Trophoblast cell (in vitro differentiated cells and primary cell): ENCODE data around the gene PARL.

Experiments
- DNase-seq, 2 donors: peaks; one replicate each; pipeline ENCODE4 v3.0.0-alpha.2; 2016
- H2AFZ ChIP-seq: 2 replicates; pipeline ENCODE4 v1.6.1; 2013; ENCODE audit warnings: low read length, moderate library complexity, mild to moderate bottlenecking; ENCODE audit not compliant: insufficient read depth, poor library complexity
- H2AK5ac ChIP-seq: 2 replicates; pipeline ENCODE4 v1.6.1; 2013; ENCODE audit warnings: mild to moderate bottlenecking, low read length
- H2BK120ac ChIP-seq: 2 replicates; pipeline ENCODE4 v1.6.1; 2013; ENCODE audit warnings: low read length, mild to moderate bottlenecking, moderate library complexity; ENCODE audit not compliant: insufficient read depth, poor library complexity
- H2BK12ac ChIP-seq: 2 replicates; pipeline ENCODE4 v1.6.1; 2013; ENCODE audit warnings: mild to moderate bottlenecking, low read length, moderate library complexity
- H2BK5ac ChIP-seq: 2 replicates; pipeline ENCODE4 v1.6.1; 2013; ENCODE audit warnings: low read length, low read depth, moderate library complexity, mild to moderate bottlenecking; ENCODE audit not compliant: poor library complexity
- H3K14ac ChIP-seq: 2 replicates; pipeline ENCODE4 v1.6.1; 2013; ENCODE audit warnings: mild to moderate bottlenecking, low read length
- H3K18ac ChIP-seq: 2 replicates; pipeline ENCODE4 v1.6.1; 2013; ENCODE audit warnings: mild to moderate bottlenecking, low read length
- H3K23ac ChIP-seq: 2 replicates; pipeline ENCODE4 v1.6.1; 2013; ENCODE audit warnings: low read length
- H3K27ac ChIP-seq: 2 replicates; pipeline ENCODE4 v1.5.1; 2013; ENCODE audit warnings: low read depth, mild to moderate bottlenecking, inconsistent platforms, low read length, moderate library complexity
- H3K27me3 ChIP-seq: 2 replicates; pipeline ENCODE4 v1.6.1; 2013; ENCODE audit warnings: inconsistent platforms, mild to moderate bottlenecking, low read length, moderate library complexity; ENCODE audit not compliant: insufficient read depth
- H3K36me3 ChIP-seq, 2 experiments: 1 replicate in 1 of 2; 2 replicates in 1 of 2; pipeline ENCODE4 v1.6.1; 2013; ENCODE audit warnings: low read length in 2 of 2, mild to moderate bottlenecking in 2 of 2, moderate library complexity in 1 of 2; ENCODE audit not compliant: insufficient read depth in 2 of 2, control insufficient read depth in 1 of 2
- H3K4ac ChIP-seq: 2 replicates; pipeline ENCODE4 v1.6.1; 2013; ENCODE audit warnings: low read depth, mild to moderate bottlenecking, low read length, moderate library complexity
- H3K4me1 ChIP-seq, 2 experiments: 1 replicate in 1 of 2; 2 replicates in 1 of 2; pipeline ENCODE4 v1.6.1; 2013; ENCODE audit warnings: low read length in 2 of 2, mild to moderate bottlenecking in 2 of 2, moderate library complexity in 1 of 2; ENCODE audit not compliant: insufficient read depth in 2 of 2, control insufficient read depth in 1 of 2
- H3K4me2 ChIP-seq: 2 replicates; pipeline ENCODE4 v1.6.1; 2013; ENCODE audit warnings: inconsistent platforms, mild to moderate bottlenecking, low read length, moderate library complexity
- H3K4me3 ChIP-seq: 2 replicates; pipeline ENCODE4 v1.5.1; 2013; ENCODE audit warnings: mild to moderate bottlenecking, low read depth, low read length, inconsistent platforms
- H3K79me1 ChIP-seq: one replicate; pipeline ENCODE4 v1.6.1; 2013; ENCODE audit warnings: low read length
- H3K79me2 ChIP-seq: 2 replicates; pipeline ENCODE4 v1.6.1; 2013; ENCODE audit warnings: low read length, mild to moderate bottlenecking; ENCODE audit not compliant: control insufficient read depth, insufficient read depth, poor library complexity
- H3K9ac ChIP-seq: 2 replicates; pipeline ENCODE4 v1.6.1; 2013; ENCODE audit warnings: mild to moderate bottlenecking, low read length
- H3K9me3 ChIP-seq: 2 replicates; pipeline ENCODE4 v1.6.1; 2013; ENCODE audit warnings: low read depth, mild to moderate bottlenecking, control low read depth, inconsistent platforms, low read length; ENCODE audit not compliant: insufficient read depth
- H4K12ac ChIP-seq: 2 replicates; pipeline ENCODE4 v1.6.1; 2013; ENCODE audit warnings: low read depth, mild to moderate bottlenecking, low read length, moderate library complexity
- H4K8ac ChIP-seq: 2 replicates; pipeline ENCODE4 v1.6.1; 2013; ENCODE audit warnings: low read depth, mild to moderate bottlenecking, low read length, moderate library complexity
- H4K91ac ChIP-seq: one replicate; pipeline ENCODE4 v1.6.1; 2013; ENCODE audit warnings: low read depth, mild to moderate bottlenecking, low read length, moderate library complexity
- WGBS: extraction: QIAGEN DNeasy Blood & Tissue Kit; methylation state at CpG from one replicate; pipeline ENCODE4 v1.1.7; 2013; ENCODE audit warnings: missing lambda C conversion rate; ENCODE audit not compliant: insufficient read length, insufficient coverage; ENCODE audit errors: extremely low coverage; 5-methylcytosine and 5-hydroxymethylcytosine counted together

PARL gene

DNA sequence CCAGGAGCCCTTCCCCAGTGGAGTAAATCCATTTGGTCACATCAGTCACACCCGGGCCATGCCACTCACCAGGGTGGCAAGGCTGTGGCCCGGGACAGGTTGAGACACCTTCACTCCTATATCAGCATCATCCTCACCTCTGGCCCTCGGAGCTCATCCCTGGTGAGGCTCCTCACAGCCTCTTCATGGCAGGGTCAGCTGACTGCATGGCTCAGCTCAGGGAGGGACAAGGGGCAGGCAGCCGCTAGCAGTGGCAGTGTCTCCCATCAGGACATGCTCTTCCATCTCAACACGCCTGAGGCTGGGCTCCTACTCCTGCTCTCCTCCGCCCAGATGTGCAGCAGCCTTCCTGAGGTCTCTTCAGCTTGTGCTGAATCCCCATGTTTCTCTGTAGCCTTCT lies 26.4 kb upstream of the PARL start:
- Histone ChIP-seq H2AK5ac (no peak overlapping the region), H2BK12ac (no peak overlapping the region), H3K27me3 (no peaks in the 10 kb centered on the region), H3K9me3 (peaks cover 4% of the 10 kb centered on the region), H3K27ac (no peak overlapping the region), H3K23ac (no peak overlapping the region), H3K4me1 (no peaks in the 10 kb centered on the region), H2BK5ac (no peak overlapping the region), H3K4ac (no peak overlapping the region), H3K9ac (no peak overlapping the region), H3K14ac (no peak overlapping the region), H2AFZ (no peak overlapping the region), H4K91ac (no peak overlapping the region), H2BK120ac (no peak overlapping the region), H3K18ac (no peak overlapping the region), H4K12ac (no peak overlapping the region), H3K4me3 (no peak overlapping the region), H3K36me3 (no peaks in the 10 kb centered on the region), H3K4me2 (no peak overlapping the region), H3K79me1 (no peaks in the 10 kb centered on the region), H3K79me2 (no peaks in the 10 kb centered on the region), H4K8ac (no peak overlapping the region)
- no CpG with 5 or more reads among the region's 6 CpGs for WGBS
- no peak for DNase-seq

- Histone ChIP-seq H3K27me3 (no peaks in the 10 kb centered on the region), H2BK12ac (no peak overlapping the region), H3K18ac (no peak overlapping the region), H3K9me3 (peaks cover 2% of the 10 kb centered on the region), H3K4me3 (no peak overlapping the region), H3K79me1 (no peaks in the 10 kb centered on the region), H4K91ac (no peak overlapping the region), H3K4me2 (no peak overlapping the region), H3K9ac (no peak overlapping the region), H3K4ac (no peak overlapping the region), H3K23ac (no peak overlapping the region), H3K79me2 (no peaks in the 10 kb centered on the region), H3K27ac (no peak overlapping the region), H4K8ac (no peak overlapping the region), H3K14ac (no peak overlapping the region), H3K36me3 (no peaks in the 10 kb centered on the region), H2AFZ (no peak overlapping the region), H4K12ac (no peak overlapping the region), H3K4me1 (no peaks in the 10 kb centered on the region), H2BK120ac (no peak overlapping the region), H2BK5ac (no peak overlapping the region), H2AK5ac (no peak overlapping the region)
- no CpG with 5 or more reads among the region's 14 CpGs for WGBS
- no peak for DNase-seq
Observed at GRCh38 chr3:183909030-183909600, 24.4 kb upstream of the PARL start.

GRCh38 chr3:183907911-183908331 lies 23.2 kb upstream of the PARL start:
- Histone ChIP-seq H3K9me3 (peaks cover 2% of the 10 kb centered on the region), H2BK120ac (no peak overlapping the region), H2AFZ (no peak overlapping the region), H3K4me1 (no peaks in the 10 kb centered on the region), H3K4ac (no peak overlapping the region), H2BK12ac (no peak overlapping the region), H3K18ac (no peak overlapping the region), H3K4me3 (peak overlapping the region; percentile 48), H2BK5ac (no peak overlapping the region), H3K36me3 (no peaks in the 10 kb centered on the region), H4K8ac (no peak overlapping the region), H3K27me3 (no peaks in the 10 kb centered on the region), H3K4me2 (no peak overlapping the region), H3K23ac (no peak overlapping the region), H3K79me2 (no peaks in the 10 kb centered on the region), H3K27ac (no peak overlapping the region), H3K14ac (no peak overlapping the region), H3K79me1 (no peaks in the 10 kb centered on the region), H3K9ac (no peak overlapping the region), H4K91ac (no peak overlapping the region), H2AK5ac (no peak overlapping the region), H4K12ac (no peak overlapping the region)
- WGBS, result no CpG with 5 or more reads among the region's 16 CpGs
- no peak for DNase-seq

- WGBS, result no CpG with 5 or more reads among the region's 6 CpGs
- DNase-seq, result no peak
- Histone ChIP-seq H3K4ac (no peak overlapping the region), H2AK5ac (no peak overlapping the region), H3K18ac (no peak overlapping the region), H3K36me3 (no peaks in the 10 kb centered on the region), H3K9me3 (peaks cover 2% of the 10 kb centered on the region), H3K79me2 (no peaks in the 10 kb centered on the region), H3K4me1 (no peaks in the 10 kb centered on the region), H3K27me3 (no peaks in the 10 kb centered on the region), H3K4me3 (no peak overlapping the region), H3K9ac (no peak overlapping the region), H3K4me2 (no peak overlapping the region), H2BK5ac (no peak overlapping the region), H4K91ac (no peak overlapping the region), H2AFZ (no peak overlapping the region), H4K12ac (no peak overlapping the region), H4K8ac (no peak overlapping the region), H3K14ac (no peak overlapping the region), H3K27ac (no peak overlapping the region), H2BK120ac (no peak overlapping the region), H2BK12ac (no peak overlapping the region), H3K79me1 (no peaks in the 10 kb centered on the region), H3K23ac (no peak overlapping the region)
Observed at GRCh38 chr3:183907176-183907575, 22.5 kb upstream of the PARL start.
